Astrocyte (in vitro differentiated cells and primary cell): ENCODE results near the gene STK4. TPM values are rescaled to one million over a fixed set of nuclear protein-coding genes. Genes with fewer than 3 reads are reported as not detected.

Experiments
- DNase-seq: peaks from one replicate; pipeline ENCODE4 v3.0.0-alpha.2; 2010; ENCODE audit warnings: low read depth
- FAIRE-seq: peaks from 2 replicates; lab custom pipeline; 2011; peaks lifted over from hg19 to GRCh38; lab: Jason Lieb, UNC
- H2AFZ ChIP-seq: 2 replicates; pipeline ENCODE4 v1.6.0; 2012; ENCODE audit warnings: low read depth, low read length, inconsistent platforms
- H3K27ac ChIP-seq: 2 replicates; pipeline ENCODE4 v1.5.1; 2011; ENCODE audit warnings: low read depth, low read length, inconsistent platforms
- H3K27me3 ChIP-seq: 2 replicates; pipeline ENCODE4 v1.6.0; 2011; ENCODE audit warnings: low read length, inconsistent platforms; ENCODE audit not compliant: insufficient read depth
- H3K36me3 ChIP-seq: 2 replicates; pipeline ENCODE4 v1.5.1; 2011; ENCODE audit warnings: low read length, inconsistent platforms; ENCODE audit not compliant: insufficient read depth
- H3K4me1 ChIP-seq: 2 replicates; pipeline ENCODE4 v1.5.1; 2011; ENCODE audit warnings: low read length, inconsistent platforms; ENCODE audit not compliant: insufficient read depth
- H3K4me2 ChIP-seq: 2 replicates; pipeline ENCODE4 v1.6.0; 2012; ENCODE audit warnings: low read length, inconsistent platforms
- H3K4me3 ChIP-seq: 2 replicates; pipeline ENCODE4 v1.5.1; 2011; ENCODE audit warnings: low read depth, mild to moderate bottlenecking, low read length, inconsistent platforms; ENCODE audit not compliant: insufficient read depth
- H3K79me2 ChIP-seq: 2 replicates; pipeline ENCODE4 v1.6.0; 2012; ENCODE audit warnings: mild to moderate bottlenecking, low read length, inconsistent platforms; ENCODE audit not compliant: insufficient read depth
- H3K9ac ChIP-seq: 2 replicates; pipeline ENCODE4 v1.6.0; 2012; ENCODE audit warnings: mild to moderate bottlenecking, low read length, inconsistent platforms
- H3K9me3 ChIP-seq: 2 replicates; pipeline ENCODE4 v1.5.1; 2012; ENCODE audit warnings: low read depth, mild to moderate bottlenecking, low read length, inconsistent platforms; ENCODE audit not compliant: insufficient read depth
- H4K20me1 ChIP-seq: 2 replicates; pipeline ENCODE4 v1.6.0; 2012; ENCODE audit warnings: low read length, inconsistent platforms; ENCODE audit not compliant: insufficient read depth
- H3K27ac Mint-ChIP-seq: one replicate; pipeline ENCODE4 v1.8.0; 2021; ENCODE audit warnings: mild to moderate bottlenecking, mixed read lengths; ENCODE audit not compliant: unreplicated experiment
- H3K27me3 Mint-ChIP-seq: one replicate; pipeline ENCODE4 v1.8.0; 2021; ENCODE audit warnings: low read depth, mixed read lengths; ENCODE audit not compliant: unreplicated experiment
- H3K36me3 Mint-ChIP-seq: one replicate; pipeline ENCODE4 v1.8.0; 2021; ENCODE audit warnings: low read depth, mixed read lengths; ENCODE audit not compliant: unreplicated experiment
- H3K4me1 Mint-ChIP-seq: one replicate; pipeline ENCODE4 v1.8.0; 2021; ENCODE audit warnings: low read depth, mixed read lengths; ENCODE audit not compliant: unreplicated experiment
- H3K4me3 Mint-ChIP-seq: one replicate; pipeline ENCODE4 v1.8.0; 2021; ENCODE audit warnings: mild to moderate bottlenecking, moderate library complexity, mixed read lengths; ENCODE audit not compliant: unreplicated experiment
- H3K9me3 Mint-ChIP-seq: one replicate; pipeline ENCODE4 v1.8.0; 2021; ENCODE audit warnings: mild to moderate bottlenecking, mixed read lengths; ENCODE audit not compliant: unreplicated experiment
- CTCF ChIP-seq: IDR thresholded peaks from 2 replicates; pipeline ENCODE4 v1.5.1; 2011; ENCODE audit warnings: low read depth, mild to moderate bottlenecking, inconsistent platforms, low read length, moderate library complexity; ENCODE audit not compliant: insufficient read depth
- EZH2 ChIP-seq: IDR thresholded peaks from 2 replicates; pipeline ENCODE4 v1.6.1; 2012; ENCODE audit warnings: mild to moderate bottlenecking, low read length, inconsistent platforms; ENCODE audit not compliant: insufficient read depth
- total RNA-seq: library from RNA; stranded (reverse); gene quantifications from 2 replicates; pipeline ENCODE4 v1.2.1, GENCODE V29; 2021

The STK4 gene
- total RNA-seq, 1 donor from 2014 or later, result 41.4 TPM

DNA sequence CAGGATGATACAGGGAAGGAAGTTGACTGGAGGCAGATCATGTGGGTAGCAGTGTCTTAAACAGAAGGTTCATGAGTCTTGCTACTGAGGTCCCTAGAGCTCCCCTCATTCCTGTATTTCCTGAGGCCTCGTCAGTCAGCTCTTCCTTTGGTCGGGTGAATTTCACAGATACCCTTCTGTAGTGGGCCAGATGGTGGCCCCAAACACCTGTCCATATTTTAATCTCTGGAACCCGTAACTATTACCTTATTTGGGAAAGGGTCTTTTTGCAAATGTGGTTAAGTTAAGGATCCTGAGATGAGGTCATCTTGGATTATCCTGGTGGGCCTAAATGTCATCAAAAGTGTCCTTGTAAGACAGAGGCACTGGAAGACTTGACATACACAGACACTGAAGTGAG lies 125.1 kb downstream of the STK4 start:
- peaks cover 5% of the 10 kb centered on the region for H3K4me1 ChIP-seq
- no peak overlapping the region for H3K4me2 ChIP-seq
- H2AFZ ChIP-seq, result no peak overlapping the region
- peaks cover 4% of the 10 kb centered on the region for H3K27me3 ChIP-seq
- no peak overlapping the region for H3K9ac ChIP-seq
- H3K79me2 ChIP-seq, result no peaks in the 10 kb centered on the region
- H3K36me3 Mint-ChIP-seq, result peaks cover 11% of the 10 kb centered on the region
- H3K27ac ChIP-seq, result no peak overlapping the region
- H3K4me1 Mint-ChIP-seq, result peaks cover 17% of the 10 kb centered on the region
- FAIRE-seq (no peak), DNase-seq (no peak)
- no peak overlapping the region for H3K4me3 ChIP-seq
- no peaks in the 10 kb centered on the region for H3K27me3 Mint-ChIP-seq
- no peak overlapping the region for H3K4me3 Mint-ChIP-seq
- peaks cover 3% of the 10 kb centered on the region for H3K9me3 Mint-ChIP-seq
- H4K20me1 ChIP-seq, result no peaks in the 10 kb centered on the region
- TF ChIP-seq CTCF (no peak), EZH2 (no peak)
- H3K9me3 ChIP-seq, result no peaks in the 10 kb centered on the region
- H3K36me3 ChIP-seq, result no peaks in the 10 kb centered on the region
- H3K27ac Mint-ChIP-seq, result no peak overlapping the region

GRCh38 chr20:45092898-45093297 lies 126.6 kb downstream of the STK4 start:
- Histone ChIP-seq H3K4me2 (no peak overlapping the region), H3K79me2 (no peaks in the 10 kb centered on the region), H3K4me1 (peaks cover 5% of the 10 kb centered on the region), H3K27ac (no peak overlapping the region), H3K27me3 (peaks cover 19% of the 10 kb centered on the region), H3K36me3 (no peaks in the 10 kb centered on the region), H4K20me1 (no peaks in the 10 kb centered on the region), H3K9ac (no peak overlapping the region), H3K4me3 (no peak overlapping the region), H3K9me3 (no peaks in the 10 kb centered on the region), H2AFZ (no peak overlapping the region)
- FAIRE-seq, result no peak
- Mint-ChIP-seq H3K27me3 (peaks cover 5% of the 10 kb centered on the region), H3K36me3 (peaks cover 6% of the 10 kb centered on the region), H3K9me3 (peaks cover 3% of the 10 kb centered on the region), H3K4me3 (no peak overlapping the region), H3K4me1 (peaks cover 11% of the 10 kb centered on the region), H3K27ac (no peak overlapping the region)
- no peak for TF ChIP-seq EZH2
- TF ChIP-seq CTCF, result no peak
- no peak for DNase-seq

- no peak for TF ChIP-seq CTCF
- Mint-ChIP-seq H3K4me3 (no peak overlapping the region), H3K27me3 (peaks cover 12% of the 10 kb centered on the region), H3K36me3 (peaks cover 10% of the 10 kb centered on the region), H3K4me1 (peaks cover 7% of the 10 kb centered on the region), H3K27ac (no peak overlapping the region), H3K9me3 (peaks cover 3% of the 10 kb centered on the region)
- no peaks in the 10 kb centered on the region for H3K36me3 ChIP-seq
- peaks cover 6% of the 10 kb centered on the region for H3K4me1 ChIP-seq
- no peak overlapping the region for H2AFZ ChIP-seq
- H3K27me3 ChIP-seq, result peaks cover 26% of the 10 kb centered on the region
- DNase-seq (no peak), FAIRE-seq (no peak)
- H3K27ac ChIP-seq, result no peak overlapping the region
- H3K79me2 ChIP-seq, result no peaks in the 10 kb centered on the region
- no peaks in the 10 kb centered on the region for H4K20me1 ChIP-seq
- H3K9ac ChIP-seq, result no peak overlapping the region
- H3K9me3 ChIP-seq, result no peaks in the 10 kb centered on the region
- no peak overlapping the region for H3K4me2 ChIP-seq
- no peak overlapping the region for H3K4me3 ChIP-seq
Observed at GRCh38 chr20:45094201-45094600, 127.9 kb downstream of the STK4 start.
